Measurements from ENCODE around the gene BCR.

BCR gene

DNA sequence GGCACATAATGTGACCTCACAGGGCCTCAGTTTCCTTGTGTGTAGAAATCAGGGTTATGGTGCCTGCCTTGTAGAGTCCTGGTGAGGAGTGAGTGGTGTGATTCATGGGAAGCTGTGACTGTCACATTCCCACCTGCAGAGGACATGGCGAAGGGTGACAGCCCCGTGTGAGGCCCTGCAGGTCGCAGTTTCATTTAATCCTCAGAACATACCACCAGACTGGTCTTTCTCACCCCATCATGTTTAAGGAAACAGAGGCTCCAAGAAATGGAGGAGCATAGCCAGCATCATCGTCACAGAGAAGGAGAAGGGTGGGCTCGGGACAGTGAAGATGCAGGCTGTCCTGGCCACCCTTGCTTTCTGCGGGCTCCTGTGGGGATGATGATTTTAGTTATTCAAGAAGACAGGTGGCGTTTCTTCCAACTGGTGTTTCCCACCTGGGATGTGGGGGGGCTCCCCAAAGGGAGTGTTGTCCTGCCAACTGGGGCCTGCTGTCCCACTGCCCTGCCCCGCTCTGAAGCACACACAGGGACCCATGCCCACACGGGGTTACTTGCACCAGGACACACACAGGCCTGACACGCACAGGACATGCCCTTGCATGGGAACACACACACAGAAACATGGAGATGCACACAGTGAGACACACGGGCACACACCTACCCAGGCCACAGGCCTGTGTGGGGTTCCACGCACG, 100.2 kb downstream of the BCR start:
- FAIRE-seq, result no peak

DNA sequence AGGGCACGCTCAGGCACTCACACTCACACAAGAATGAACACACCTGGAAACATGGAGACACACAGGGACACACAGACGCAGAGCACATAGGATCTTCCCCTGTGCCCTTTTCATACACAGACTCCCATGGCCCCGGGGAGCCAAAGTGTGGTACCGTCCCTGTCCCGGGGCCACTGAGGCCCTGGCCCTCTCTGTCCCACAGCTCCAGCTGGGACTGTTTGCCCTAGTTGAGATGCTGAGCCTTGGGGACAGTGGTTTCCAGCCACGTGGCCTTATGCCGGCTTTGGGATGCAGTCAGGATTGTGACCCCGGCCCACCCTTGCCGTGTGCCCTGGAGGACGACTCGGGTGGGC, 100.7 kb downstream of the BCR start:
- no peak for FAIRE-seq

DNA sequence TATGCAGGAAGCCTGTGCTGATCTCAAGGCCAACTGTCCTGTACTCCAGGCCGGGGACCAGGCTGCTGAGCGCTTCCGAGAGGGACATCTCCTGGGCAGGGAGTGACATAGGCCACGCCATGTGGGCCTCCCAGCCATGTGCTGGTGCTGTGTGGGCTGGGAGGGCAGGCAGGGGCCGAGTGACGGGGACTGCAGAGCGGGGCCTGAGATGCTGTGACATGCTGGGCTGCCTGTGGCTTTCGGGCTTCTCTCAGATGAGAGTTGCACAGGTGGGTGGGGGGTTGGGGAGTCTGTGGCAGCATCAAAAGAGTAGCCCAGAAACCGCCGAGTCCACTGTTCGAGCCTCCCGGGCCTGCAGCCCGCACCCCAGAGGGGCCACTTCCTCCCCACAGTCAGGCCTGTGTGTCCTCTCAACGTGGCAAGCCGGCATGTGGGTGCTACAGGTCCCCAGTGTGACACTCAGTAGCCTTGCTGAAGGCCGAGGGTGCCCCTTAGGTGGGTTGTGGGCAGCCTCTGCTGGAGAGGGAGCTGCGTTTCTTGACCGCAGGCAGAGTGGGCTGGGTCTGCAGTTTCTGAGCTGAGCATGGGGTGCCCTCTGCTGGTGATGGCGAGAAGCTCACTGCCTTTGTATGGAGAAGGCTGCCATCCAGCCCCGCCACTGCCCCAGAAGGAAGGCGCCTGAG, 101.2 kb downstream of the BCR start:
- FAIRE-seq, result no peak

DNA sequence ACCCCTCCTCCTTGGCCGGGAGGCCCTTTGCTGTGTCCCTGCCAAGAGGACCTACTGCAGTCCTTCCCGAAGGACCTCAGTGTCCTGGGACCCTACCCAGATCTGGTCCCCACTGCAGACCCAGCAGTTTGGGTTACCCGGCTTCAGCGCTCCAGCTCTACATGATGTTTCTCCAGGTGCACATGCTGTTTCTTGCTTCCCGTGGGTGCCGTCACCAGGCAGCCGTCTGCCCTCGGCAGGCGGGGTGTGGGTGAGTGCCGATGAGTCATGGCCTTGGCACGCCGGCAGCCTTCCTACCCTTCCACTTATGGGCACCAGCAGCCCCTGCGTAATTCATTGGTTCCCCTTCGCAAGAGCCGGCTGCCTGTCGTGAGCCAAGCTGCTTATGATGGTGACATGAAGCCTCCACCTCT, 101.8 kb downstream of the BCR start:
- no peak for FAIRE-seq

DNA sequence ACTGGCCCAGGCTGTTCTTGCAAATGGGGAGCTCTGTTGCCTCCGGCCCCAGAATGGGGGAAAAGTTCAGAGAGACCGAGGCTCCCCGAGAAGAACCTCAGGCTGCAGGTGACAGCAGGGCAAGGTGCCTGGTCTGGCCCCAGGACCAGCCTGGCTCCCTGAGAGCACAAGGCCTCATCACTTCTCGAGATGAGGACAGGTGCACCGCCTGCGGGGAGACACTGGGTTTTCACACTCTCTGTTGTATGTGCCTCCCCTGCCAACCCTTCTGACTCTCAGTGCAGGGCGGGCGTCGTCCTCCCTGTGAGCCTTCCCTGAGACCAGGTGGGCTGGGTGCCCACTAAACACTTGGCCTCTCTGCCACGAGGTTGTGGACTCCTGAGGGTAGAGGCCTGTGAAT, 102.2 kb downstream of the BCR start:
- no peak for FAIRE-seq

DNA sequence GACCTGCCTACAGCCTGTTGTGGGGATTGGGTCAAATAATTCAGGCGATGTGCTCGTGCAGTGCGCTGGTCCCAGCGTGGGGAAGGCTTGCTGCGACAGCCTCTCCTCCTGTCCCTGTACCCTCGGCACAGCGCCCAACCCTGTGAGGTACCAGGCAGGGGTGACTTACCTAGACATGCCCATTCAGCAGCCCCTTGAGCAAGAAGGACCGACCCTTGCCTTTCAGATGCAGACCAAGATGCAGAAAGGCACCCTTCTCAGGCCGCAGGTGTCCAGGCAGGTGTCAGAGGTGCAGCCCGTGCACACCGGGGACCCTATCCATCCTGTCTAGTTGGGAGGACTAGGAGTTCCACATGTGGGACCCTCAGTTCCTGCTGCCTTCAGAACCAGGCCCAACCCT, 102.7 kb downstream of the BCR start:
- no peak for FAIRE-seq

DNA sequence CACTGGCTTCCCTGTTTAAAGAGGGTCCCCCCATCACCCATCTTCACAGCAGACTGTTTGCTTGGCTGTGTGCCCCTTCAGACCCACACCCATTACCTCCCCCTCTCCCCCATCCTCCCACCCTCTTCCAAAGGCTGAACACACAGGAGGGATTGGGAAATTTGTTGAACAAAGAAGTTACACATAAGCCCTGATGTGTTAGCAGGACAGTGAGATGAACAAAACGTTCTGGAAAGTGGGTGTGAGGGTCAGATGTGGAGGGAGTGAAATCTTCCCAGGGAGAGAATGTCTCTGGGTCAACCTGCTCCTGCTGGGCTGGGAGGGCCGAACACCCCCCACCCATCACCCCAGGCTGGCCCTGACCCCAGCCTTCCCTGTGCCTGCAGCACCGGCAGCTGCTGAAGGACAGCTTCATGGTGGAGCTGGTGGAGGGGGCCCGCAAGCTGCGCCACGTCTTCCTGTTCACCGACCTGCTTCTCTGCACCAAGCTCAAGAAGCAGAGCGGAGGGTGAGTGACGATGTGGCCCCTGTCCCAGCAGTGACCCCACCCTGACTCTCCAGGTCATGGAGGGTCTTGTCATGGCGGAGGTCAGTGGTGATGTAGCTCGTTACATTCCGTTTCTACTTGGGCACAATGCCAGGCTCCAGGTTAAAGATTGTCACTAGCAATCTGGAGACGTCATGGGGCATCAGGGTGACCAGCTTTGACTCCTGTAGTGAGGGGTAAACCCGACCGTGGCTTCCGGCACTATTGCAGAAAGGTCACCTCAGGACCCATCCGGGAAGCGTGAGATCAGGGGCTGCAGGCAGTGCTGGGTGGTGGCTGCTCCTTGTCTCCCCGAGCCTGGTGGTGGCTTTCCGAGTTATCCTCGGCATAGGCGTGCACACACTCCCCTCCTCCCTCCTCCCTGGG, 103.5 kb downstream of the BCR start:
- no peak for FAIRE-seq

DNA sequence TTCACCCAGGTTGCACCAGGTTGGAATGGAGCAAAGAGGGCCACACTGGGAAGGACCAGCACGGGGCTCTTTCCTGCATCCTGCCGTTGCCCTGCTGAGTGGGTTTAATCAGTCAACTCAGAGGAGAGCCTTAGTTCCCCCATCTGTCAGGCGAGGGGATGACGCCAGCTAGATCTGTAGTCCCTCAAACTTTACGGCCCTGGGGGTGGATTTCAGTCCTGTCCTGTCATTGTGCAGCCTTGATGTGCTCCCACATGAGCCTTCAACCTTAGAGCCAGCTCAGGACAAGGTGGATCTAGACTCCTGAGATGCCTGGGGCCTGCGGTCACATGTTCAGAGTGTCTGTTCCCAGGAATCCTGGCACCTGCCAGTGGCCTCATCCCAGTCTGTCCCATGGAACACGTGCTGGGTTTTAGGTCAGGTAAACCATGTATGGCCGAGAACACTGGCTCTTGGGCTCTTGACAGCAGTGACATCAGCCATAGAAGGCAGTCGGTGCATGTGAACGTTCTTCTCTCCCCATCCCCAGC, 104.3 kb downstream of the BCR start:
- no peak for FAIRE-seq

DNA sequence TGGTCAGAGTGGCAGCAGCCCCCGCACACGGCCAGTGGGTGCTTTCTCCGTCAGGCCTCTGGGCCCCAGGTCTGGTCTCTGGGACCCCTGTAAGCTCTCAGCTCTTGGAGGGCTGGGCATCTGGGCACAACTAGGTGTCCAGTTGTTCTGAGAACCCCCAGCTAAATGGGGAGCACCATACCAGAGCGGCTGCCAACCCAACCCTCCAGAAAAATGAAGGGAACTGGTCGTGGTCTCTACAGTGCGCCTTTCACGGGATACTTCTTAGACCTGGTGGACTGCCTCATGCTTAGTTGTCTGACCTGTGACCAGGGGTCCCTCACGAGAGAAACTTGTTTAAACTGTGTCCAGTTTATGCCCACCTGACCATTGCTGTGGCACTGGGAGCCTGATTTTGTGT, 104.9 kb downstream of the BCR start:
- FAIRE-seq, result no peak

DNA sequence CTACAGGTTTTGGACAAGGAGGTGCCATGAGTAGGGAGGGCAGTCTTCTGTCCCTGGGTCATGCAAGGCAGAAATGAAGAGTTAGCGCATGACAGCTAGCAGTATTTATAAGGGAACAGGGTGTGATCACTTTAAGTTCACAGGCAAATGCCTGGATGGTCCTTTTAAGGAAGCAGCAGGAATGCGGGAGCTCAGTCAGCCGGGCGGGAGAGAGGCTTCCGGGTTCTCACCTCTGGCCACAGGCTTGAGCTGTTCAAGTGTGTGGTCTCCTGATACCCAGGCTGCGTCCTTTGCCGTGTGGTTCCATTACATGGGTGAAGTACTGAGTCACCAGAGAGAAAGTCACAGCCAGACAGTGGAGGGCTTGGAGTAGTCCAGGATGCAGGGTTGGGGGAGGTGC, 105.4 kb downstream of the BCR start:
- no peak for FAIRE-seq

DNA sequence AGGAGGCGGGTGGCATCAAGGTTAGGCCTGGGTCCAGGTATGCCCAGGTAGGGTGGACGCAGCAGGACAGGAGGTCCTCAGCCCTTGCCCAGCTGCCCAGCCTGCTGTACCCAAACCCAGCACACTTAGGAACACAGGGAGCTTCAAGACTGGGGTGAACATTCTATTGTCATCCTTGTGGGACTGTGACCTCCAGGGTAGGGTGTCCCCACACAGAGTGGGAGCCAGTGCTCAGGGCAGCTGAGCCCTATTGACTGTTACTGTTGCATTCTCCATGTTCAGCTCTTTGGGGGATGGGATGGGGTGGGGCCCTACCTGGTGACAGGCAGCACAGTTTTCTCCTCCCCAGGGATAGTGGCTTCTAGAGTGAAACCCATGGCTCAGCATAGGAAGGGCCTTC, 106.0 kb downstream of the BCR start:
- no peak for FAIRE-seq

DNA sequence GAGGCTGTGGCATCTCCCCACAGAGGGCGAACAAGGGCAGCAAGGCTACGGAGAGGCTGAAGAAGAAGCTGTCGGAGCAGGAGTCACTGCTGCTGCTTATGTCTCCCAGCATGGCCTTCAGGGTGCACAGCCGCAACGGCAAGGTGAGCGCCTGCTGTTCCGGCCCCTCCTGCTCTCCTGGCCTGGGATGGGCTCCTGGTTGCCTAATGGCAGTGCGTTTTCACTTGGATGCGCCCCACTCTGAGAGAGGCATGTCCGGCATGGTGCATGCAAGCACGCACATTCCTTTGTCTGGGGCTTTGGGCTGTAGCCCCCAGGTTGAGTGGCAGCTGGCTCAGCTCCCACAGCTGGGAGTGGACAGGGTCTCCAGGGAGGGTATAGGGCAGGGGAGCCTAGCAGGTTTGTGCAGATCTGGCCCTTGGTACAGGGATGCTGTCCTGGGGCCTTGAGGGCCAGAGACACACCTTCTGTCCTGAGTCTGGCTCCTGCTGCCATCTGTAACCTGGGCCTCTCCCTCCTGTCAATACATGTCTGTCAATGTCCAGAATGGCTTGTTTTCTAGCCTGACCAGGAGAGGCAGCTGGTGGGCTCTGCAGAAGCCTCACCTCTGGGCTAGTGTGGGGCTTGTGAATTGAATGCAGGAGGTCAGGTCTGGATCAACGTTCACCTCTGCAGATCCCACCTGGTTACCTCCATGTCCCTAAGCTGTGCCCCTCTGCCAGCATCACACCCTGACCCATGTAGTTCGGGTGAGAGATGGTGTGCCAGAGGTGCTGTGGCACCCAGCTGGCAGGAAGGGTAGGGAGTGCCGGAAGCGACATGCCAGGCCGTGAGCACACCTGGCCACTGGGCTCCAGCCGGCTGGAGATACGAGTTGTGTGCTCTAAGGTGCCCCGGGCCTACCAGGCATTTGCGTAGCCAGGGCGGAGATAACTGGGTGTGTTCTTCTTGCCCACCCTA, 107.1 kb downstream of the BCR start:
- no peak for FAIRE-seq

DNA sequence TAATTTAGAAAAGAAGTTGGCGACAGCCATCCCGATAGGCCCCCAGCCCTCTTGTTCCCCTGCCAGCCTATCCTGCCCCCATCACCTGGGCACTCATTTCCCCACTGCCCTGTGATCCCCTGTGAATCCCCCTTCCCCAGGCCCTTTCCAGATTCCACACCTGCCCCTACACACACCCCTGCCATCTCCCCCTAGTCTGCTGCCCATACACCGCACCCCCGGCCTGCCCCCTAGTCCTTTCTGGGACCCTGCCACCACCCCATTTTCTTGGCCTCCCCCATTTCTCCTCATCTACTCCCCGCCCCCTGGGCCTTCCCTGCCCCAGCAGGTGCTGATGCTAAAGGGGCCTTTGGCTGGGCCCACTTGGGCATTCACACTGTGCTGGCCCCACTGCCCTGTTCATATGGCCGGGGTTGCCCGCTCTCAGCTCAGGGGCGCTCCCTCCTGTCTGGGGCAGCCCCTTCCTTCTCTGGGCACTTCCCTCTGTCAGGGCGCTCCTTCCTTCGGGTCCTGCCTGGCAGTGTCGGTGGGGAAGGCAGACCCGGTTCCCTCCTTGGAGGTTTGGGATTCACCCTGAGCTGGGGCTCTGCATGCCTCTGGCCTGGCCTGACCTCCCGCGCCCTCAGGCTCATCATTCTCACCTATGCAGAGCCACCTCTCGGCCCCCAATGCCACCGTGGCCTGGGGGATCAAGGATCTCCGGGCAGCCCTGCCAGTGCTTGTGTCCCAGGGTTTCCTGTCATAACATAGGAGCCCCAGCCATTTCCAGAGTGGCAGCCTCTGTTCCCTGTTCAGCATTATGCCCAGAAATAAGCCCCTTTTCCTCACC, 108.2 kb downstream of the BCR start:
- no peak for FAIRE-seq

DNA sequence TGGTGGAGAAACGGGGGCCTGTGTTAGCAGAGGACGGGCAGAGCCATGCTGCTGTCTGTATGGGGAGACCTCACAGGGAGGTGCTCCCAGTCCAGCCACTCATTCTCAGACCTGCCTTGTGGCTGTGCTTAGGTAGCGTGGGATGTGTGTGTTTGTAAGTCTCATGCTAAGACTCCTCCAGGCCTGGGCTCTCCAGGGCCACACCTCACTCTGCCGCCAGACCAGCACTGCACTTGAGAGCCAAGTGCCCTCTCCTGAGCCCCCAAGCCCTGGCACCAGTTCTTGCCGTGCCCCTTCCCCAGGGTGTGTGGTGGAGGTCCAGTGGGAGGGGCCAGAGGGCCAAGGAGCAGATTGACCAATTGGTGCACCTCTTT, 108.8 kb downstream of the BCR start:
- no peak for FAIRE-seq

DNA sequence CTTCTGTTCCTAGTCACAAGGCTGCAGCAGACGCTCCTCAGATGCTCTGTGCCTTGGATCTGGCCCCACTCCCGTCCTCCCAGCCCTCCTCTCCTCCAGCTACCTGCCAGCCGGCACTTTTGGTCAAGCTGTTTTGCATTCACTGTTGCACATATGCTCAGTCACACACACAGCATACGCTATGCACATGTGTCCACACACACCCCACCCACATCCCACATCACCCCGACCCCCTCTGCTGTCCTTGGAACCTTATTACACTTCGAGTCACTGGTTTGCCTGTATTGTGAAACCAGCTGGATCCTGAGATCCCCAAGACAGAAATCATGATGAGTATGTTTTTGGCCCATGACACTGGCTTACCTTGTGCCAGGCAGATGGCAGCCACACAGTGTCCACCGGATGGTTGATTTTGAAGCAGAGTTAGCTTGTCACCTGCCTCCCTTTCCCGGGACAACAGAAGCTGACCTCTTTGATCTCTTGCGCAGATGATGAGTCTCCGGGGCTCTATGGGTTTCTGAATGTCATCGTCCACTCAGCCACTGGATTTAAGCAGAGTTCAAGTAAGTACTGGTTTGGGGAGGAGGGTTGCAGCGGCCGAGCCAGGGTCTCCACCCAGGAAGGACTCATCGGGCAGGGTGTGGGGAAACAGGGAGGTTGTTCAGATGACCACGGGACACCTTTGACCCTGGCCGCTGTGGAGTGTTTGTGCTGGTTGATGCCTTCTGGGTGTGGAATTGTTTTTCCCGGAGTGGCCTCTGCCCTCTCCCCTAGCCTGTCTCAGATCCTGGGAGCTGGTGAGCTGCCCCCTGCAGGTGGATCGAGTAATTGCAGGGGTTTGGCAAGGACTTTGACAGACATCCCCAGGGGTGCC, 109.8 kb downstream of the BCR start:
- FAIRE-seq, result no peak

DNA sequence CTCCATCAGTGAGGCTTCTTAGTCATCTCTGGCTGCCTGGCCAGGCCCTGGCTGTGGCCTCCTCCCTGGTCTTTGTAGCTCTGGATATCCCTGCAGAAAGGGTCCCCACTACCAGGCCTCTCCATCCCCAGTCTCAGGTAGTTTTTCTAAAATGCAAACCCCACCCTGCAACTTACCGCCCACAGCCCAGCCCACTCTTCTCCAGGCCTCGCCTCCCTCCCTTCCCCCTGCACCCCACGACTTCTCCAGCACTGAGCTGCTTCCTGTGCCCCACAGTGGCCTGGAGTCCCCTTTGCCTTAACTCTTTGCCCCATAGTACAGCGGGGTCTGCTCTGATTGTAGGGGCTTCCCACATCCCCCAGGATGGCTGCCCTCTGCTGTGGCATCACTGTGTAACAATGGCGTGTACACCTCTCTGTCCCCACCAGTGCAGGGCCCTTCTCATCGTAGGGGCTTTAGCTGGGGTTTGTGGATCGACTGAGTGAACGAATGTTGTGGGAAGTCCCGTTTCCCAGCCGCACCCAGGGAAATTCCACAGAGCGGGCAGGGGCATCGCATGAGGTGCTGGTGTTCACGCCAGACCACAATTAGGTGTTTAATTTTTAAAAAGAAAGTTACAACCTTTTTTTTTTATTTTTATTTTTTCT, 111.6 kb downstream of the BCR start:
- no peak for FAIRE-seq

DNA sequence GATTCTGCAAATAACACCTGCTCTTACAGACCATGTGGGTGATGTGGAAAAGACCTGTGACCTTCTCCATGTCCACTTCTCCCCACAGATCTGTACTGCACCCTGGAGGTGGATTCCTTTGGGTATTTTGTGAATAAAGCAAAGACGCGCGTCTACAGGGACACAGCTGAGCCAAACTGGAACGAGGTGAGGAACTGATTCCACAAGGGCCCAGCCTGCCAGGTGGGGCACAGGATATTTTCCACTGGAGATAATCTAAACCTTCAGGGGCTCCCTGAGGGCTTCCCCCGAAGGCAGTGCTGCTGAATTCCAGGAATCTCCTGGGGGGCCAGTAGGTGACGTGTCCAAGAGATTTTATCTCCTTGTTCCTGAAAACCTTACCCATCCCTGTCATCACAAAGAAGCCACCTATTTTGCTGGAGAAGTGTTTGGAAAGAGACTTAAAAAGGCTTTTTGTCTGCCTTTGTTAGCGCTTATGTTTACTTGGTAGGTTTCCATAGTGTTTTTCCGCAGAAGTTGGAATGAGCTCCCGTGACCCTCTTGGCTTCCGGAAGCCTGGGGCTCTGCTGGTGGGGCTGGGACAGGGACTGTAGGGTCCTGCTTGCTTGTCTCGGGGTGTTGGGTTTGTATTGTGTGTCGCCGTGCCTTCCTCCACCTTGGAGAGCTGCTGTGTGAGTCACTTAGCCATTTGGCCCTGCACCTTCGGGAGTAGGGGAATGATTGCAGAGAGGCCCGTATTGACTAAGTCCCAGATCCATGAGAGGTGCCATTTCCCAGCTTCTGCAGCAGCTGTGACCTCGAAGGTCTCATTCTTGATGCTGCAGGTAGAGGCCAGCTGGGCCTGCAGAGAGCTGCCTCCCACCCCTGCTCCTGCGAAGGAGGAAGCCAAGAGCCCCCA, 112.4 kb downstream of the BCR start:
- no peak for FAIRE-seq

DNA sequence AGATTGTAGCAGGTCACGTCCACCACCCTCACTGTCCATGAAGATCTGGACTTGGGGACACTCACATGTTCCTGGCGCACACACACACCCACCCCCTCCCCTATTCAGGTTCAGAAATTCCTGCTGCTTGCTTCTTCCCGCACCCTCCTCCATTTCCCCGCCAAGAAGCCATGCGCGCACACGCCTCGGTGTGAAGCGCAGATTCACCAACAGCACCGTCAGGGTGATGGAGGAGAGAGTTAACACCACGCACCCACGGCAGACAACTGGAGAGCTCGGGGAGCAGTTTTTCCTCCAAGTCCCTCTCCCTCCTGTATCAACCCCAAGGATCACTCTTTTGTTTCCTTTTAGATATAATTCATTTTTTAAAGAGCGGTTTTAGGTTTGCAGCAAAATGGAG, 113.4 kb downstream of the BCR start:
- FAIRE-seq, result no peak

DNA sequence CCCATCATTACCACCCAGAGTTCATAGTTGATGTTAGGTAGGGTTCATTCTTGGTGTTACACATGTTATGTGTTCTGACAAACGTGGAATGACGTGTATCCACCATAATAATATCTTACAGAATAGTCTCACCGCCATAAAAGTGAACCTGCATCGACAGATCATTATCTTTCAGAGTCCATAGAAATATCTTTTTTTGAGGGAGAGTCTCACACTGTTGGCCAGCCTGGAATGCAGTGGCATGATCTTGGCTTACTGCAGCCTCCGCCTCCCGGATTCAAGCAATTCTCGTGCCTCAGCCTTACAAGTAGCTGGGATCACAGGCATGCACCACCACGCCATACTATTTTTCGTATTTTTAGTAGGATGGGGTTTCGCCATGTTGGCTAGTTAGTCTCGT, 113.9 kb downstream of the BCR start:
- FAIRE-seq, result no peak
